GM12878 (cell line): Measurements from ENCODE around the gene PALD1. TPM values are rescaled to one million over a fixed set of nuclear protein-coding genes. Genes with fewer than 3 reads are reported as not detected.

Source experiments
- EP300 ChIP-seq, 2 experiments: fragments of 150-350 bp in 1 of 2; IDR thresholded peaks; 2 replicates each; pipeline ENCODE4 v1.6.1; 2011 to 2012; ENCODE audit warnings: low read depth in 2 of 2, low read length in 2 of 2, borderline replicate concordance in 1 of 2, improper control_type of control experiment in 1 of 2, inconsistent platforms in 1 of 2; ENCODE audit not compliant: control insufficient read depth in 1 of 2
- EZH2 ChIP-seq: IDR thresholded peaks from 2 replicates; pipeline ENCODE4 v1.6.1; 2012; ENCODE audit warnings: low read depth, mild to moderate bottlenecking, control low read depth, inconsistent platforms, low read length, borderline replicate concordance; ENCODE audit not compliant: control insufficient read depth
- HDAC6 ChIP-seq: fragments of 200-600 bp; sonication (generic); IDR thresholded peaks from one replicate; pipeline ENCODE4 v1.8.0; 2017; ENCODE audit warnings: antibody characterized with exemption; ENCODE audit not compliant: unreplicated experiment
- PAX5 ChIP-seq: IDR thresholded peaks from 2 replicates; pipeline ENCODE4 v1.6.1; 2011; ENCODE audit warnings: low read depth, low read length, borderline replicate concordance
- PAX8 ChIP-seq: fragments of 450-650 bp; IDR thresholded peaks from 2 replicates; pipeline ENCODE4 v1.6.1; 2017; ENCODE audit warnings: mild to moderate bottlenecking, moderate library complexity
- RBBP5 ChIP-seq: fragments of 200-600 bp; sonication (generic); conservative IDR thresholded peaks from 2 replicates; pipeline ENCODE4 v1.6.1; 2016
- TARDBP ChIP-seq: IDR thresholded peaks from 2 replicates; pipeline ENCODE4 v1.6.1; 2016; ENCODE audit warnings: borderline replicate concordance
- polyA plus RNA-seq, 11 experiments: library from polyadenylated mRNA; depleted of rRNA in 4 of 11; unstranded in 6 of 11; stranded (reverse) in 5 of 11; fragments of >200 nt; fragmentation: Nextera tagmentation in 4 of 11; fragmentation: Illumina TruSeq in 1 of 11; extraction: Ambion mirVana in 4 of 11; extraction: Trizol in 1 of 11; gene quantifications; 1 replicate in 1 of 11; 2 replicates in 10 of 11; pipeline versions ENCODE4 v1.2.1 to v1.2.3, GENCODE V29; 2011 to 2016; ENCODE audit warnings: inconsistent platforms in 2 of 11, missing spikeins in 2 of 11, low read depth in 1 of 11
- total RNA-seq, 4 experiments: library from RNA; depleted of rRNA in 3 of 4; stranded (reverse); fragments of >200 nt in 3 of 4; fragmentation: Illumina TruSeq in 1 of 4; extraction: Trizol in 1 of 4; gene quantifications; 2 replicates each; pipeline versions ENCODE4 v1.2.1 to v1.2.3, GENCODE V29; 2013 to 2021
- TF ChIP-seq, protein P1 (sequence below), 3 experiments: IDR thresholded peaks in 2 of 3; conservative IDR thresholded peaks in 1 of 3; 2 replicates each; pipeline ENCODE4 v1.5.1; 2011; ENCODE audit warnings: low read depth in 3 of 3, low read length in 3 of 3, mild to moderate bottlenecking in 3 of 3, control low read depth in 2 of 3, moderate library complexity in 2 of 3, inconsistent platforms in 1 of 3, mixed read lengths in 1 of 3; ENCODE audit not compliant: control insufficient read depth in 2 of 3, insufficient read depth in 1 of 3; ENCODE audit errors: extremely low read depth in 1 of 3
- TF ChIP-seq, protein P2 (sequence below): fragments of 450-650 bp; IDR thresholded peaks from 2 replicates; pipeline ENCODE4 v1.6.1; 2018; ENCODE audit warnings: borderline replicate concordance, mild to moderate bottlenecking; ENCODE audit not compliant: partially characterized antibody
- TF ChIP-seq, protein P3 (sequence below): fragments of 450-650 bp; conservative IDR thresholded peaks from 2 replicates; pipeline ENCODE4 v1.6.1; 2017; ENCODE audit warnings: mild to moderate bottlenecking, moderate library complexity
- TF ChIP-seq, protein P4 (sequence below): fragments of 150-350 bp; IDR thresholded peaks from 2 replicates; pipeline ENCODE4 v1.6.1; 2016; ENCODE audit warnings: low read depth, low read length
- TF ChIP-seq, protein P5 (sequence below): fragments of 450-650 bp; IDR thresholded peaks from 2 replicates; pipeline ENCODE4 v1.6.1; 2014; ENCODE audit warnings: mild to moderate bottlenecking

PALD1 gene
- total and polyA plus RNA-seq, 10 of the 15 experiments (the other 5 are each of a cell fraction or from before 2014, with no cell fraction given): 0.43 to 20.9 (median 9.0) TPM

DNA sequence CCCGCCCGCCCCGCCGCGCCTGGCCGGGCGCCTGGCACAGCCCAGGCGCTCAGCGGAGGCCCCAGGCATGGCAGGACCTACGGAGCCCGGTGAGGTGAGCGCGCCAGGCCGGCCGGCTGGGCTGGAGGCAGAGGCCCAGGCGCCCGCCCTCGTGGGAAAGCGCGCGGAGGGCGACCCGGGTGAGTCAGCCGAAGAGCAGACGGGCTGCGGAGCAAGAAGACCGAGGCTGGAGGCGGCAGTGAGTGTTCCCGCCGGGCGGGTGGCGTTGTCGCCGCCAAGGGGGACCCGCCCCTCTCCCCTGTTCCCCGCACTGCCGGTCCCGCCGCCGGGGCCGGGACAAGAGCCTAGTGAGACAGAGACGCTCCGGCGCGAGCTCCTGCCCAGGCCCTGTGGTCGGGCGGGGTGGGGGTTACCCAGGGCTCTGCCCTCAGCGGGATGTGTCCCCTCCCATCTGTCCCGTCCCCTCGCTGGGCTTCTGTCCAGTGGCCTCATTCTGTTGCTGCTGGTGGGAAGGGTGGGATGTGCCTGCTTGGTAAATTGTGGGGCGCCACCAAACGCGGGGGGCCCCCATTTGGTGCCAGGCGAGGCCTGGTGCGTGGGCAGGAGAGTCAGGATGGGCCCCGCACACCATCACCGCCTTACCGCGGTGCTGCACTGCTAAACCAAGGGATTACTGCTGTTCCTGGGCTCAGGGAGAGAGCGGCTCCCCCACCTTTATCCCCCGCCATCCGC lies 20.1 kb upstream of the PALD1 start (continued):
- TF ChIP-seq, protein P1, sequence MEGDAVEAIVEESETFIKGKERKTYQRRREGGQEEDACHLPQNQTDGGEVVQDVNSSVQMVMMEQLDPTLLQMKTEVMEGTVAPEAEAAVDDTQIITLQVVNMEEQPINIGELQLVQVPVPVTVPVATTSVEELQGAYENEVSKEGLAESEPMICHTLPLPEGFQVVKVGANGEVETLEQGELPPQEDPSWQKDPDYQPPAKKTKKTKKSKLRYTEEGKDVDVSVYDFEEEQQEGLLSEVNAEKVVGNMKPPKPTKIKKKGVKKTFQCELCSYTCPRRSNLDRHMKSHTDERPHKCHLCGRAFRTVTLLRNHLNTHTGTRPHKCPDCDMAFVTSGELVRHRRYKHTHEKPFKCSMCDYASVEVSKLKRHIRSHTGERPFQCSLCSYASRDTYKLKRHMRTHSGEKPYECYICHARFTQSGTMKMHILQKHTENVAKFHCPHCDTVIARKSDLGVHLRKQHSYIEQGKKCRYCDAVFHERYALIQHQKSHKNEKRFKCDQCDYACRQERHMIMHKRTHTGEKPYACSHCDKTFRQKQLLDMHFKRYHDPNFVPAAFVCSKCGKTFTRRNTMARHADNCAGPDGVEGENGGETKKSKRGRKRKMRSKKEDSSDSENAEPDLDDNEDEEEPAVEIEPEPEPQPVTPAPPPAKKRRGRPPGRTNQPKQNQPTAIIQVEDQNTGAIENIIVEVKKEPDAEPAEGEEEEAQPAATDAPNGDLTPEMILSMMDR (IDR thresholded peaks at IDR 0.05 in 2 of 3, conservative IDR thresholded peaks at IDR 0.05 in 1 of 3; ENCODE audit: control insufficient read depth in 2 of 3, extremely low read depth in 1 of 3, insufficient read depth in 1 of 3, low read depth in 3 of 3, low read length in 3 of 3): no peak
- TF ChIP-seq EP300 (IDR thresholded peaks at IDR 0.05; ENCODE audit: borderline replicate concordance in 1 of 2, control insufficient read depth in 1 of 2, low read depth in 2 of 2, low read length in 2 of 2) (no peak), PAX5 (no peak), EZH2 (no peak), TARDBP (no peak), HDAC6 (no peak), PAX8 (no peak), RBBP5 (no peak)
- TF ChIP-seq, protein P2, sequence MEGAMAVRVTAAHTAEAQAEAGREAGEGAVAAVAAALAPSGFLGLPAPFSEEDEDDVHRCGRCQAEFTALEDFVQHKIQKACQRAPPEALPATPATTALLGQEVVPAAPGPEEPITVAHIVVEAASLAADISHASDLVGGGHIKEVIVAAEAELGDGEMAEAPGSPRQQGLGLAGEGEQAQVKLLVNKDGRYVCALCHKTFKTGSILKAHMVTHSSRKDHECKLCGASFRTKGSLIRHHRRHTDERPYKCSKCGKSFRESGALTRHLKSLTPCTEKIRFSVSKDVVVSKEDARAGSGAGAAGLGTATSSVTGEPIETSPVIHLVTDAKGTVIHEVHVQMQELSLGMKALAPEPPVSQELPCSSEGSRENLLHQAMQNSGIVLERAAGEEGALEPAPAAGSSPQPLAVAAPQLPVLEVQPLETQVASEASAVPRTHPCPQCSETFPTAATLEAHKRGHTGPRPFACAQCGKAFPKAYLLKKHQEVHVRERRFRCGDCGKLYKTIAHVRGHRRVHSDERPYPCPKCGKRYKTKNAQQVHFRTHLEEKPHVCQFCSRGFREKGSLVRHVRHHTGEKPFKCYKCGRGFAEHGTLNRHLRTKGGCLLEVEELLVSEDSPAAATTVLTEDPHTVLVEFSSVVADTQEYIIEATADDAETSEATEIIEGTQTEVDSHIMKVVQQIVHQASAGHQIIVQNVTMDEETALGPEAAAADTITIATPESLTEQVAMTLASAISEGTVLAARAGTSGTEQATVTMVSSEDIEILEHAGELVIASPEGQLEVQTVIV: no peak
- TF ChIP-seq, protein P3, sequence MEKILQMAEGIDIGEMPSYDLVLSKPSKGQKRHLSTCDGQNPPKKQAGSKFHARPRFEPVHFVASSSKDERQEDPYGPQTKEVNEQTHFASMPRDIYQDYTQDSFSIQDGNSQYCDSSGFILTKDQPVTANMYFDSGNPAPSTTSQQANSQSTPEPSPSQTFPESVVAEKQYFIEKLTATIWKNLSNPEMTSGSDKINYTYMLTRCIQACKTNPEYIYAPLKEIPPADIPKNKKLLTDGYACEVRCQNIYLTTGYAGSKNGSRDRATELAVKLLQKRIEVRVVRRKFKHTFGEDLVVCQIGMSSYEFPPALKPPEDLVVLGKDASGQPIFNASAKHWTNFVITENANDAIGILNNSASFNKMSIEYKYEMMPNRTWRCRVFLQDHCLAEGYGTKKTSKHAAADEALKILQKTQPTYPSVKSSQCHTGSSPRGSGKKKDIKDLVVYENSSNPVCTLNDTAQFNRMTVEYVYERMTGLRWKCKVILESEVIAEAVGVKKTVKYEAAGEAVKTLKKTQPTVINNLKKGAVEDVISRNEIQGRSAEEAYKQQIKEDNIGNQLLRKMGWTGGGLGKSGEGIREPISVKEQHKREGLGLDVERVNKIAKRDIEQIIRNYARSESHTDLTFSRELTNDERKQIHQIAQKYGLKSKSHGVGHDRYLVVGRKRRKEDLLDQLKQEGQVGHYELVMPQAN: no peak
- TF ChIP-seq, protein P4, sequence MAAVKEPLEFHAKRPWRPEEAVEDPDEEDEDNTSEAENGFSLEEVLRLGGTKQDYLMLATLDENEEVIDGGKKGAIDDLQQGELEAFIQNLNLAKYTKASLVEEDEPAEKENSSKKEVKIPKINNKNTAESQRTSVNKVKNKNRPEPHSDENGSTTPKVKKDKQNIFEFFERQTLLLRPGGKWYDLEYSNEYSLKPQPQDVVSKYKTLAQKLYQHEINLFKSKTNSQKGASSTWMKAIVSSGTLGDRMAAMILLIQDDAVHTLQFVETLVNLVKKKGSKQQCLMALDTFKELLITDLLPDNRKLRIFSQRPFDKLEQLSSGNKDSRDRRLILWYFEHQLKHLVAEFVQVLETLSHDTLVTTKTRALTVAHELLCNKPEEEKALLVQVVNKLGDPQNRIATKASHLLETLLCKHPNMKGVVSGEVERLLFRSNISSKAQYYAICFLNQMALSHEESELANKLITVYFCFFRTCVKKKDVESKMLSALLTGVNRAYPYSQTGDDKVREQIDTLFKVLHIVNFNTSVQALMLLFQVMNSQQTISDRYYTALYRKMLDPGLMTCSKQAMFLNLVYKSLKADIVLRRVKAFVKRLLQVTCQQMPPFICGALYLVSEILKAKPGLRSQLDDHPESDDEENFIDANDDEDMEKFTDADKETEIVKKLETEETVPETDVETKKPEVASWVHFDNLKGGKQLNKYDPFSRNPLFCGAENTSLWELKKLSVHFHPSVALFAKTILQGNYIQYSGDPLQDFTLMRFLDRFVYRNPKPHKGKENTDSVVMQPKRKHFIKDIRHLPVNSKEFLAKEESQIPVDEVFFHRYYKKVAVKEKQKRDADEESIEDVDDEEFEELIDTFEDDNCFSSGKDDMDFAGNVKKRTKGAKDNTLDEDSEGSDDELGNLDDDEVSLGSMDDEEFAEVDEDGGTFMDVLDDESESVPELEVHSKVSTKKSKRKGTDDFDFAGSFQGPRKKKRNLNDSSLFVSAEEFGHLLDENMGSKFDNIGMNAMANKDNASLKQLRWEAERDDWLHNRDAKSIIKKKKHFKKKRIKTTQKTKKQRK: no peak
- TF ChIP-seq, protein P5, sequence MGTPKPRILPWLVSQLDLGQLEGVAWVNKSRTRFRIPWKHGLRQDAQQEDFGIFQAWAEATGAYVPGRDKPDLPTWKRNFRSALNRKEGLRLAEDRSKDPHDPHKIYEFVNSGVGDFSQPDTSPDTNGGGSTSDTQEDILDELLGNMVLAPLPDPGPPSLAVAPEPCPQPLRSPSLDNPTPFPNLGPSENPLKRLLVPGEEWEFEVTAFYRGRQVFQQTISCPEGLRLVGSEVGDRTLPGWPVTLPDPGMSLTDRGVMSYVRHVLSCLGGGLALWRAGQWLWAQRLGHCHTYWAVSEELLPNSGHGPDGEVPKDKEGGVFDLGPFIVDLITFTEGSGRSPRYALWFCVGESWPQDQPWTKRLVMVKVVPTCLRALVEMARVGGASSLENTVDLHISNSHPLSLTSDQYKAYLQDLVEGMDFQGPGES: no peak
